ENCODE measurements around the gene IFITM1. TPM values are rescaled to one million over a fixed set of nuclear protein-coding genes. Genes with fewer than 3 reads are reported as not detected.
"Not testable (repeated sequence)": the region's sequence is repeated elsewhere in the genome, so short reads cannot be mapped to it uniquely, and the experiment has no call there.

Gene IFITM1
- total RNA-seq, 2 donors from 2014 or later: 95.7 to 97.1 TPM

DNA sequence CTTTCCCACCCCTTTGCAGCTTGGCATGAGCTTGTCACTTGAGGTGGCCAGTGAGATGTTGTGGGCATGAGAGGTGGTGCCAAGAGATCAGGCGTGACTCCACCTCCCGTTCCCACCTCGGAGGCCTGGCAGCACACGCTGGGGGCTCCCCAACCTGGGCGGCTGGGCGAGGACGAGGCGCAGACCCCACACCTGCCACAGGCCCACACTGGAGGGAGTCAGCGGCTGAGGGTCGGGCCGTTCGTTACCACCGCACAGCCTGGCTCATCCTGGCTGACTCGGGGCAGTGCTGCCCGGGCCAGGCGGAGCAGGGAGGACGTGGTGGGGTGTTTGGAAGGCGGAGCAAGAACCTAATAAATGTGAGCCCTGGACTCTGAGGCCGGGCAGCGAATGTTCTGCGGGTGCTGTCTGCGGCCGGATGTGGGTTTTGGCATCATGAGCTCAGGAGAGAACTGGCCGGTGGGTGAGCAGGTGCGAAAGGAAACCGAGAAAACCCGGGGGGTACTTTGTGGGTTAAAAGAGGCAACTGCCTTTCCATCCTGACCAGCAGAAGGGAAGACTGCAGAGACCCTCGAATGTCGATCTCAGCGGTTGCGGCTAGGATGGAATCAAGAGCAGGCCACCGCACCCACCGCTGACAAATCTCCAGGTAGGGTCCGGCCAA, 17.0 kb downstream of the IFITM1 start:
- no peaks in the 10 kb centered on the region for H3K36me3 Mint-ChIP-seq (ENCODE audit: low read depth)

DNA sequence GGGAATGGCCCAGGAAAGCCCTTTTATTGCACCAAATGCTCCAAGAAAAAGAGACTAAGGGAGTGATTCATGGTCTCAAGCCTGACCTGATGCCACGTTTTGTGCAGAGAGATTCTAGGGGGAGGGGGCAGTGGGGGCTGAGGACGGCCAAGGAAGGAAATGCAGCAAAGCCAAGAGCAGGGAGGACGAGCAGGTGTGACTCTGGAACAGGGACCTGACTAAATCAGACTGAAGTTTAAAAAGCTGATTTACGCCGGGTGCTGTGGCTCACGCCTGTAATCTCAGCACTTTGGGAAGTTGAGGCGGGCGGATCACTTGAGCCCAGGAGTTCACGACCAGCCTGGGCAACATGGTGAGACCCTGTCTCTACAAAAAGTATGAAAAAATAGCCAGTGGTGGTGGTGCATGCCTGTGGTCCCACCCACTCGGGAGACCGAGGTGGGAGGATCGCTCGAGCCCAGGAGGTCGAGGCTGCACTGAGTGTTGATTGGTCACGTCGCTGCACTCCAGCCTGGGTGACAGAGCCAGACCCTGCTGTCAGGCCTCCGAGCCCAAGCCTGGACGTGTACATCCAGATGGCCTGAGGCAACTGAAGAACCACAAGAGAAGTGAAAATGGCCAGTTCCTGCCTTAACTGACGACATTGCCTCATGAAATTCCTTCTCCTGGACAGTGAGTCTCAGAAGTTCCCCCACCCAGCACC, 17.7 kb downstream of the IFITM1 start:
- Mint-ChIP-seq H3K4me1 (peaks cover 19% of the 10 kb centered on the region), H3K9me3 (no peaks in the 10 kb centered on the region), H3K36me3 (ENCODE audit: low read depth) (no peaks in the 10 kb centered on the region), H3K27me3 (no peaks in the 10 kb centered on the region), H3K27ac (no peak overlapping the region), H3K4me3 (peak overlapping the region; percentile 45)
- no peak for ATAC-seq (replicated peaks)

More for the DNA sequence above, 17.0 kb downstream of the IFITM1 start:
- Mint-ChIP-seq H3K4me1 (peaks cover 18% of the 10 kb centered on the region), H3K27ac (no peak overlapping the region), H3K27me3 (no peaks in the 10 kb centered on the region), H3K9me3 (no peaks in the 10 kb centered on the region), H3K4me3 (peak overlapping the region; percentile 45)
- no peak for ATAC-seq (replicated peaks)

DNA sequence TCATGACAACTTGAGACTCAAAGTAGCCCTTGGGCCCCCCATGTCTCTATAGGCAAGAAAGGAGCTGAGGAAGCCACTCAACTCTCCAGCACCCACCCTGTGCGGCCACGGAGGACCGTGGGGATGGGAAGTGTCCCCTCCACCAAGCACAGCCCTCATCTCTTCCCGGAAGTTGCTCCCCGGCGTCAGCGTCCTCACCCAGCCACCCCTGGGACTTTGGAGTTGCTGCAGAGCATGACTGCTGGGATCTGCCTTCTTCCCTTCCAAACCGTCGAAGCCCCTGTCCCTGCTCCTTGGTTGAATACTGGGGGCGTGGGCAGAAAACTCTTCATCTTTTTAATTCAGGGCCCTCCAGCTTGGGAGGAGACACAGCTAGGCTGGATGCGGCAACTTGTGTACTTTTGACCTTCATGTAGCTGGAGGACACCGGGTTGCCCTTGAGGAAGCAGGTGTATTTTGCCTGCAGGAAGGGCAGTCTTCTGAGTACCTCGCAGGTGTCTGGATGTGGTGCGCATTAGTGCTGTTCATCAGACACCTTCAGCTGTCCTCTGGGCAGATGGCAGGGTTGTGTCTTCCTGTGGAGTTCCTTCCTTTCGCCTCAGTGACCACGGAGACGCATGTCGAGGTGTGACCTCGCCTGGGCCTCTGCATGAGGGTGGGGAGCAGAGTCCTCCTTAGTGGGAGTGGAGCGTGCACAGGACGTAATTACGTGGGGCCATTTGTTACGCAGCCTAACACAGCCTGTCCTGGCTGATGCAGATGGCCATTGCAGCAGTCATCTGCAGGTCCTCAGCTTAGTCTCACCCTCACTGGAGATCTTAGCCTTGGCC, 19.0 kb downstream of the IFITM1 start:
- no peaks in the 10 kb centered on the region for H3K27me3 Mint-ChIP-seq
- no peaks in the 10 kb centered on the region for H3K36me3 Mint-ChIP-seq (ENCODE audit: low read depth)
- ATAC-seq (replicated peaks): no peak
- H3K9me3 Mint-ChIP-seq: no peaks in the 10 kb centered on the region
- H3K27ac Mint-ChIP-seq: no peak overlapping the region
- H3K4me3 Mint-ChIP-seq: no peak overlapping the region
- peaks cover 24% of the 10 kb centered on the region for H3K4me1 Mint-ChIP-seq

DNA sequence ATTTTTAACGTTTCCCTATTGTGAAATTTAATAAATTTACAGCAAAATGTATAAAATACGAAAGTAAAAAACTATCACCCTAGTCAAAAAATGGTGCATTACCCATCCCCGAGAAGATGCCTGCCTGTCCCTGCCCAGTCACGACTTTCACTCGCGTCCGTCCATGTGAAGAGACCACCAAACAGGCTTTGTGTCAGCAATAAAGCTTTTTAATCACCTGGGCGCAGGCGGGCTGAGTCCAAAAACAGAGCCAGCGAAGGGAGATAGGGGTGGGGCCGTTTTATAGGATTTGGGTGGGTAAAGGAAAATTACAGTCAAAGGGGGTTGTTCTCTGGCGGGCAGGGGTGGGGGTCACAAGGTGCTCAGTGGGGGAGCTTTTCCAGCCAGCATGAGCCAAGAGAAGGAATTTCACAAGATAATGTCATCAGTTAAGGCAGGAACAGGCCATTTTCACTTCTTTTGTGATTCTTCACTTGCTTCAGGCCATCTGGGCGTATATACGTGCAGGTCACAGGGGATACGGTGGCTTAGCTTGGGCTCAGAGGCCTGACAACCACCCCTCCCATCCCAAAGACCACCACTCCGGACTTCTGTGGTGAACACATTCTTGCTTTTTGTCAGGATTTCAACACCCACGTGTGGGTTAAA, 19.9 kb downstream of the IFITM1 start:
- not testable (repeated sequence) for H3K4me3 Mint-ChIP-seq; H3K36me3 Mint-ChIP-seq (ENCODE audit: low read depth); H3K27ac Mint-ChIP-seq; H3K27me3 Mint-ChIP-seq; ATAC-seq (replicated peaks); H3K9me3 Mint-ChIP-seq
- peaks cover 24% of the 10 kb centered on the region for H3K4me1 Mint-ChIP-seq

DNA sequence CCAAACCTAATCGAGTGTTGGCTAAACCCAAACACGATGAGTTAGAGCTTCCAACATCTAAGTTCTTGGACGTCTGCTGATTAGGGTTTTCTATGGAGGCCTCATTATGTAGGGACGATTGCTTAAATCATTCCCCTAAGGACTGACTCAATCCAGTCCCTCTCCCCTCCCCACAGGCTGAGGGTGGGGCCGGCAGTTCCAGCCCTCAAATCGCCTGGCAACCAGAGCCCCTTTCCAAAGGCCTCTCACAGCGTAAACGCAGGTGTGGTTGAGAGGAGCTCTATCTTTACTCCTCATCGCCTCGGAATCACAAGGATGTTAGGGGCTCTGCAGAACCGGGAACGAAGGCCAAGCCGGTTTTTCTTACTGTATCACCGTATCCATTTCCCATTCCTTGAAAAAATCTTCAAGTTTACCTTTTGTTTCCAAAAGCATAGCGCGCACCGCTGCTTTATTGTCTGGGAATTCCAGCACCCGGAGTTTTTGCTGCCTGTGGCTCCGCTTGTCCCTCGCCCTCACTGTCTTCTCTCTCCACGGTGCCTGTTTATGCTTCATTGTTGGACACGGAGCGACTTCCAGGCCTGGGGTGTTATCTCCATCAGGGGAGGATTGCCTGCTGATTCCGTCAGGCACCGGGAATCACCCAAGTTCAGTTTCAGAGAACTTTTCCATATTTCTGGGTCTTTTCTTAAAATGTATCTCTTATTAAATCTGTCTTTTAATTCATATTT, 20.6 kb downstream of the IFITM1 start:
- Mint-ChIP-seq H3K9me3 (no peaks in the 10 kb centered on the region), H3K4me1 (peaks cover 21% of the 10 kb centered on the region), H3K36me3 (ENCODE audit: low read depth) (no peaks in the 10 kb centered on the region), H3K4me3 (no peak overlapping the region), H3K27ac (no peak overlapping the region), H3K27me3 (no peaks in the 10 kb centered on the region)
- no peak for ATAC-seq (replicated peaks)

DNA sequence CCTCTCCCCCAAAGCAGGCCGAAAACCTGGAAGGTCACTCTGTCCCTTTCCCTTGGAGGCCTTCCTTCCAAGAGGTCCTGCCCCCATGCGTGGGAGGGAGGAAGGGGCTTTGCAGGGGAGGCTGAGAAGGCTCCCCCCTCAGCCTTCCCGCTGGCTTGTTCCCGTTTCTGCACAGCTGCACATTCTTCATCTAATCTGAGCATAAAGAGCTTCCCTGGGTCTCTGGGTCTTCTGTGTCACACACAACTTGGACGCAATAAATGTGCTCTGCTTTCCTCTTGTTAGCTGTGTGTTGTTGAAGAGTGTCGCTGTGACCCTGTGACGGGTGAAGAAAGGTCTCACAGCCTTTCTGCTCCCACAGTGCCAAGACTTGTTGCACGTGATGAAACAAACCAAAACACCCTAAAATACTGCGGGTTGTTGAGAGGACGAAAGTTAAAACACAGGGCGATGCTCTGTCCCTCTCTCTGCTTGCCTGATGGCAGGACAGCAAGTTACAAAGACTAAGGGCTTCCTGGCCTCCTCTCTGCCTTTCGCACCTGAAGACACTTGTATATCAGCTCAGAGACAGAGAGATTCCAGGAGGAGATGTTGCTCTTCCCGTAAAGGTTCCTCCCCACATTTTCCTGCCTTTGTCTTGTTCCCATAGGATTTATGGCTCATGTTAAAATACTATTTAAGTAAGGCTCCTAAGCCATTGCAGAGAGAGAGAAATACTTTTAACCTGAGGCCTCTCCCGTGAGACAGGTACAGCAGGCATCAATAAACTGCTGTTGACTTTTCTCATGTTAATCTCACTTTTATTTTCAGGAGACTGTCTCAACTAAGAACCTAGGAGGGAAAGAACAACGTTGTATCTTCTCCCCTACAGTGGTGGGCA, 22.2 kb downstream of the IFITM1 start:
- H3K4me3 Mint-ChIP-seq: no peak overlapping the region
- no peaks in the 10 kb centered on the region for H3K9me3 Mint-ChIP-seq
- H3K27ac Mint-ChIP-seq: peak overlapping the region; percentile 46
- H3K27me3 Mint-ChIP-seq: no peaks in the 10 kb centered on the region
- no peaks in the 10 kb centered on the region for H3K36me3 Mint-ChIP-seq (ENCODE audit: low read depth)
- no peak for ATAC-seq (replicated peaks)
- H3K4me1 Mint-ChIP-seq: peaks cover 14% of the 10 kb centered on the region

DNA sequence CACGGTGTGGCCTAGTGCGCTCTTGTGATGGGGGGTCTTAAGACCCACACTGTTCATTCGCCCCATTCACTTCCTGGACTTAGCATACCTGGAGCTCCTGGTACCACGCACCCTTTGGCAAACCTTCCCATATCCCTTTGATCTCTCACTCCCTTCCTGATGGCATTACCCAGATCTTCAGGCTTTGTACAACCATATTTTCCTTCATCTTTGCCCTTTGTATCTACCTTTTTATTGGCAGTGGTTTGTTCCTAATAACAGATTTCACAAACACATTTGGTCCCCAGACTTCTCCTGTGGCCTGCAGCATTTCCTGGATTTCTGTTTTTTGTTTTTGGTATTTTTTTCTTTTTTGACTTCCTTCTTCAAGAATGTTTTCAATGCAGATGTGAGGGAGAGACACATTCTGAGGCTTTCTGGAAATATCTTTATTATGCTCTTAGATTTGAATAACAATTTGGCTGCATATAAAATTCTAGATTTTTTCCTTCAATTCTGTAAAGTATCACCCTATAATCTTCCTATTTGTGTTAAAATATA, 22.9 kb downstream of the IFITM1 start:
- no peak for ATAC-seq (replicated peaks)
- Mint-ChIP-seq H3K27ac (peak overlapping the region; percentile 25), H3K4me3 (no peak overlapping the region)

DNA sequence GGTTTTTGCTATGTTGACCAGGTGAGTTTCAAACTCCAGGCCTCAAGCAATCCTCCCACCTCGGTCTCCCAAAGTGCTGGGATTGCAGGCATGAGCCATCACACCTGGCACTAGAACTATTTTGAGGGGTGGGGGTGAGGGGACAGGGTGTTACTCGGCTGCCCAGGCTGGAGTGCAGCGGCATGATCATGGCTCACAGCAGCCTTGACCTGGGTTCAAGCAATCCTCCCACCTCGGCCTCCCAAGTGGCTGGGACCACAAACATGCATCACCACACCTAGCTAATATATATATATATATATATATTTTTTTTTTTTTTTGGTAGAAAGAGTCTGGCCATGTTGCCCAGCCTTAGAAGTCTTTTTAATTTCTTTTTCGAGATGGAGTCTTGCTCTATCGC, 23.9 kb downstream of the IFITM1 start:
- no peak for ATAC-seq (replicated peaks)

More for the DNA sequence above, 22.9 kb downstream of the IFITM1 start:
- H3K36me3 Mint-ChIP-seq (ENCODE audit: low read depth): no peaks in the 10 kb centered on the region
- no peaks in the 10 kb centered on the region for H3K27me3 Mint-ChIP-seq
- no peaks in the 10 kb centered on the region for H3K9me3 Mint-ChIP-seq
- H3K4me1 Mint-ChIP-seq: peaks cover 10% of the 10 kb centered on the region

DNA sequence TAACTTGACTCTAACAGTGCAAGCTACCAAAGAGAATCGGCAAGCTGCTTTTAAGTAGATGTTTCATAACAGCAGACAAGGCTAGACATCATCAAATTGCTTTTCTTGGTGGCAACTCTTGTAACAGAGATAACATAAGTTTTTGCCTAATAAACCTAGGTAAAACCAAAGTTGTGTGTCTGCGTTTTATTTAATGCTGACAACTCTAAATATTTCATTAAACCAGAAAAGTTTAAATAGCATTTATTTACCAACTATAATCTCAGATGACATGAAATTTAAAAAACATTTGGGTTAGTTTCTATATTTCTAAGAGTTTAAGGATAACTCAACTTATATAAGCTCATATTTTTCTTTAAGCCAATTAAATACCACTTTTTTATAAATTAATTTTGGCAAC, 26.1 kb downstream of the IFITM1 start:
- no peak overlapping the region for H3K27ac Mint-ChIP-seq
- no peaks in the 10 kb centered on the region for H3K27me3 Mint-ChIP-seq
- no peaks in the 10 kb centered on the region for H3K9me3 Mint-ChIP-seq
- no peaks in the 10 kb centered on the region for H3K36me3 Mint-ChIP-seq (ENCODE audit: low read depth)
- H3K4me3 Mint-ChIP-seq: no peak overlapping the region
- peaks cover 10% of the 10 kb centered on the region for H3K4me1 Mint-ChIP-seq
- ATAC-seq (replicated peaks): no peak

More for the DNA sequence above, 23.9 kb downstream of the IFITM1 start:
- peaks cover 10% of the 10 kb centered on the region for H3K4me1 Mint-ChIP-seq
- no peaks in the 10 kb centered on the region for H3K27me3 Mint-ChIP-seq
- no peak overlapping the region for H3K27ac Mint-ChIP-seq
- H3K36me3 Mint-ChIP-seq (ENCODE audit: low read depth): no peaks in the 10 kb centered on the region
- H3K9me3 Mint-ChIP-seq: no peaks in the 10 kb centered on the region
- H3K4me3 Mint-ChIP-seq: no peak overlapping the region

DNA sequence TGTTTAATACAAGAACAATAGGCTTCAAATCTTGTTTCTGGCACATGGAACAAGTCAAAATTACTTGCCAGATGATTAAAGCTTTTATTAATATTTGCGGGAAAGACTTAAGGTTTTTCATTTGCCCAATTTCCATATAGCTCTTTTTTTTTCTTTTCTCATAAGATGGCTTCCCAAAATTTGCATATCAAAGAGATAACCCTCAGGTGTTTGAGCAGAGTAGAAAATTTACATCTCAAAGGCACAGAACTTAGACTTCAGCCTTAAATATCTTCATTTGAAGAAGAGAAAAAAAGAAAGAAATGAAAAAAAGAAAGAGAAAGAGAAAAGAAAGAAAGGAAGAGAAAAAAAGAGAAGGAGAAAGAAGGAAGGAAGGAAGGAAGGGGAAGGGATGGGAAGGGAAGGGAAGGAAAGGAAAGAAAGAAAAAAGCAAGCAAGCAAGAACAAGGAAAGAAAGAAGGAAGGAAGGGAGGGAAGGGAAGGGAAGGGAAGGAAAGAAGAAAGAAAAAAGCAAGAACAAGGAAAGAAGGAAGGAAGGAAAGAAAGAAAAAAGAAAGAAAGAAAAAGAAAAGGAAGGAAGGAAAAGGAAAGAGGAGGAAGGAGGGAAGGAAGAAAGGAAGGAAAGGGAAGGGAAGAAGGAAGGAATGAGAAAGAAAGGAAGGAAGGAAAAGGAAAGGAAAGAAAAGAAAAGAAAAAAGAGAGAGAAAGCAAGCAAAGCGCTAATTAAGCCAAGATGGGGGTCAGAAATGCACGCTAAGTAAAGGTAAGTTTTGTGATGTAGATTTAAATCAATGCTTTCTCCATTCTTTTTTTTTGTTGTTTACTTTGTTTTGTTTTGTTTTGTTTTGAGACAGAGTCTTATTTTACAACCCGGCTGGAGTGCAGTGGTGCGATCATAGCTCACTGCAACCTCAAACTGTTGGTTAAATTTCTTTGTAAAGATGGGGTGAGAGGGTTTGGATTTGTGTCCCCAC, 27.0 kb downstream of the IFITM1 start:
- Mint-ChIP-seq H3K27ac (peak overlapping the region; percentile 63), H3K27me3 (no peaks in the 10 kb centered on the region), H3K9me3 (no peaks in the 10 kb centered on the region), H3K4me1 (peaks cover 10% of the 10 kb centered on the region), H3K4me3 (no peak overlapping the region), H3K36me3 (ENCODE audit: low read depth) (no peaks in the 10 kb centered on the region)
- ATAC-seq (replicated peaks): no peak

DNA sequence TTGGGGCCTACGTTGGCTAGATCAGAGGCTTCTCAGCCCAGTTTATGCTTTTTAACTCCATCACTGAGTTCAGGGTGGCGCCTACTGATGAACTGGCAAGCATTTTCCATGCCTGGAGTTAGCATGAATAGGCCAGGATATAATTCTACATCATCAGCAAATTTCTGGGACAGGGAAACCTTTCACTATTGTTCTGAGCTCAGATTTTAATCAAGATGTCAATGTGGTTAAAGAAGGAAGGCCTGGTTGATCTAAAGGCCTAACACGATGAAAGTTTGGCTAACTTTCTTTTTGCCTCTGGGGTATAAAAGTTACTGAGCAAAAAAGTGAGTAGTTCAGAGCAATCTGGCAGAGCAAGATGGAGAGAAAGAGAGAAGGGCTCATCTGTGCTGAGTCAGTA, 28.5 kb downstream of the IFITM1 start:
- Mint-ChIP-seq H3K36me3 (ENCODE audit: low read depth) (no peaks in the 10 kb centered on the region), H3K4me1 (no peaks in the 10 kb centered on the region), H3K27me3 (no peaks in the 10 kb centered on the region), H3K27ac (no peak overlapping the region), H3K9me3 (no peaks in the 10 kb centered on the region), H3K4me3 (no peak overlapping the region)
- no peak for ATAC-seq (replicated peaks)

Measured in activated T-helper 17 cell treated with anti-CD3 and anti-CD28 coated beads, Interleukin-2, amount 50 U/mL, for 72 hours (primary cell).